ENCODE measurements around the gene SNX25. TPM values are rescaled to one million over a fixed set of nuclear protein-coding genes. Genes with fewer than 3 reads are reported as not detected.

Gene SNX25
- total RNA-seq, 1 donor from 2014 or later = 29.5 TPM

DNA sequence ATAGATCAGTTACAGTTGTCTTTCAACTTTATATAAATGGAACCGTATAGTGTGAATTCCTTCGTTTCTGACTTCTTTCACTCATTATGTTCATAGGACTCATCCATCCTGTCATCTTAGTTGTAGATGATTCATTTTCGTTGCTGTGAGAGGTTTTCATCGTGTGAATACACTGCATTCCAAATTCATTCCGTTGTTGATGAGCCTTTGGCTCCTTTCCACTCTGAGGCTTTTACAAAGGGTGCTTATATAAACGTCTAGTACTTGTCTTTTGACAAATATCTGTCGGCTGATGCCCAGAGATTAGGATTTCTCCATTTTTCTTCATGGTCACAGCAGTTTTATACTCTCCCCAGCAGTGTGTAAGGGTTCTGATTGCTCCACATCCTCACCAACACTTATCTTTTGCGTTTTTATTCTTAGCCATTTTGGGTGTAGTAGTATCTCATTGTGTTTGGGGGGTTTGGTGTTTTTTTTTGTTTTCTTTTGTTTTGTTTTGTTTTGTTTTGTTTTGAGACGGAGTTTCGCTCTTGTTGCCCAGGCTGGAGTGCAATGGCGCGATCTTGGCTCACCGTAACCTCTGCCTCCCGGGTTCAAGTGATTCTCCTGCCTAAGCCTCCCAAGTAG is 137.7 kb downstream of the SNX25 start:
- Histone ChIP-seq H3K4me2 (ENCODE audit: low read length) (peak overlapping the region; percentile 27), H3K4me3 (ENCODE audit: insufficient read depth, low read depth, low read length) (no peak overlapping the region), H3K36me3 (ENCODE audit: insufficient read depth, low read length) (peaks cover 11% of the 10 kb centered on the region), H3K4me1 (ENCODE audit: insufficient read depth, low read length) (peaks cover 12% of the 10 kb centered on the region), H3K79me2 (ENCODE audit: insufficient read depth, low read length) (no peaks in the 10 kb centered on the region), H4K20me1 (ENCODE audit: insufficient read depth, low read length) (no peaks in the 10 kb centered on the region), H3K9ac (ENCODE audit: low read length) (no peak overlapping the region), H2AFZ (ENCODE audit: low read depth, low read length) (no peak overlapping the region), H3K9me3 (ENCODE audit: insufficient read depth, low read depth, low read length) (no peaks in the 10 kb centered on the region), H3K27ac (ENCODE audit: low read depth, low read length) (peak overlapping the region; percentile 55), H3K27me3 (ENCODE audit: insufficient read depth, low read length) (no peaks in the 10 kb centered on the region)
- Mint-ChIP-seq H3K27me3 (ENCODE audit: low read depth, unreplicated experiment) (no peaks in the 10 kb centered on the region), H3K9me3 (ENCODE audit: unreplicated experiment) (no peaks in the 10 kb centered on the region), H3K4me3 (ENCODE audit: unreplicated experiment) (no peak overlapping the region), H3K36me3 (ENCODE audit: low read depth, unreplicated experiment) (peaks cover 33% of the 10 kb centered on the region), H3K27ac (ENCODE audit: unreplicated experiment) (peak overlapping the region; percentile 22), H3K4me1 (ENCODE audit: low read depth, unreplicated experiment) (peaks cover 18% of the 10 kb centered on the region)
- no peak for TF ChIP-seq EZH2 (IDR thresholded peaks at IDR 0.05; ENCODE audit: insufficient read depth, low read length)
- TF ChIP-seq, protein P1, sequence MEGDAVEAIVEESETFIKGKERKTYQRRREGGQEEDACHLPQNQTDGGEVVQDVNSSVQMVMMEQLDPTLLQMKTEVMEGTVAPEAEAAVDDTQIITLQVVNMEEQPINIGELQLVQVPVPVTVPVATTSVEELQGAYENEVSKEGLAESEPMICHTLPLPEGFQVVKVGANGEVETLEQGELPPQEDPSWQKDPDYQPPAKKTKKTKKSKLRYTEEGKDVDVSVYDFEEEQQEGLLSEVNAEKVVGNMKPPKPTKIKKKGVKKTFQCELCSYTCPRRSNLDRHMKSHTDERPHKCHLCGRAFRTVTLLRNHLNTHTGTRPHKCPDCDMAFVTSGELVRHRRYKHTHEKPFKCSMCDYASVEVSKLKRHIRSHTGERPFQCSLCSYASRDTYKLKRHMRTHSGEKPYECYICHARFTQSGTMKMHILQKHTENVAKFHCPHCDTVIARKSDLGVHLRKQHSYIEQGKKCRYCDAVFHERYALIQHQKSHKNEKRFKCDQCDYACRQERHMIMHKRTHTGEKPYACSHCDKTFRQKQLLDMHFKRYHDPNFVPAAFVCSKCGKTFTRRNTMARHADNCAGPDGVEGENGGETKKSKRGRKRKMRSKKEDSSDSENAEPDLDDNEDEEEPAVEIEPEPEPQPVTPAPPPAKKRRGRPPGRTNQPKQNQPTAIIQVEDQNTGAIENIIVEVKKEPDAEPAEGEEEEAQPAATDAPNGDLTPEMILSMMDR (IDR thresholded peaks at IDR 0.05; ENCODE audit: insufficient read depth, low read depth, low read length) = no peak
- FAIRE-seq (no peak), DNase-seq (ENCODE audit: low read depth) (peak; percentile 89)

- no peak overlapping the region for H3K9ac ChIP-seq (ENCODE audit: low read length)
- no peaks in the 10 kb centered on the region for H3K9me3 ChIP-seq (ENCODE audit: insufficient read depth, low read depth, low read length)
- peaks cover 6% of the 10 kb centered on the region for H3K36me3 ChIP-seq (ENCODE audit: insufficient read depth, low read length)
- H2AFZ ChIP-seq (ENCODE audit: low read depth, low read length) = no peak overlapping the region
- H3K79me2 ChIP-seq (ENCODE audit: insufficient read depth, low read length) = no peaks in the 10 kb centered on the region
- DNase-seq (ENCODE audit: low read depth) = no peak
- Mint-ChIP-seq H3K4me1 (ENCODE audit: low read depth, unreplicated experiment) (peaks cover 5% of the 10 kb centered on the region), H3K27me3 (ENCODE audit: low read depth, unreplicated experiment) (no peaks in the 10 kb centered on the region), H3K9me3 (ENCODE audit: unreplicated experiment) (no peaks in the 10 kb centered on the region), H3K36me3 (ENCODE audit: low read depth, unreplicated experiment) (peaks cover 39% of the 10 kb centered on the region), H3K27ac (ENCODE audit: unreplicated experiment) (no peak overlapping the region), H3K4me3 (ENCODE audit: unreplicated experiment) (no peak overlapping the region)
- no peak overlapping the region for H3K4me3 ChIP-seq (ENCODE audit: insufficient read depth, low read depth, low read length)
- no peak for FAIRE-seq
- H3K4me2 ChIP-seq (ENCODE audit: low read length) = no peak overlapping the region
- TF ChIP-seq, protein P1 (IDR thresholded peaks at IDR 0.05; ENCODE audit: insufficient read depth, low read depth, low read length) = no peak
- TF ChIP-seq EZH2 (IDR thresholded peaks at IDR 0.05; ENCODE audit: insufficient read depth, low read length) = no peak
- H3K4me1 ChIP-seq (ENCODE audit: insufficient read depth, low read length) = no peaks in the 10 kb centered on the region
- no peak overlapping the region for H3K27ac ChIP-seq (ENCODE audit: low read depth, low read length)
- no peaks in the 10 kb centered on the region for H3K27me3 ChIP-seq (ENCODE audit: insufficient read depth, low read length)
- no peaks in the 10 kb centered on the region for H4K20me1 ChIP-seq (ENCODE audit: insufficient read depth, low read length)
Observed at GRCh38 chr4:185351691-185352090, 142.3 kb downstream of the SNX25 start.

GRCh38 chr4:185352202-185352601 is 142.8 kb downstream of the SNX25 start:
- Histone ChIP-seq H2AFZ (ENCODE audit: low read depth, low read length) (no peak overlapping the region), H3K79me2 (ENCODE audit: insufficient read depth, low read length) (no peaks in the 10 kb centered on the region), H3K36me3 (ENCODE audit: insufficient read depth, low read length) (peaks cover 6% of the 10 kb centered on the region), H3K4me3 (ENCODE audit: insufficient read depth, low read depth, low read length) (no peak overlapping the region), H3K4me2 (ENCODE audit: low read length) (no peak overlapping the region), H3K9ac (ENCODE audit: low read length) (no peak overlapping the region), H3K9me3 (ENCODE audit: insufficient read depth, low read depth, low read length) (no peaks in the 10 kb centered on the region), H4K20me1 (ENCODE audit: insufficient read depth, low read length) (no peaks in the 10 kb centered on the region), H3K27ac (ENCODE audit: low read depth, low read length) (no peak overlapping the region), H3K4me1 (ENCODE audit: insufficient read depth, low read length) (no peaks in the 10 kb centered on the region), H3K27me3 (ENCODE audit: insufficient read depth, low read length) (no peaks in the 10 kb centered on the region)
- Mint-ChIP-seq H3K27me3 (ENCODE audit: low read depth, unreplicated experiment) (no peaks in the 10 kb centered on the region), H3K27ac (ENCODE audit: unreplicated experiment) (no peak overlapping the region), H3K4me1 (ENCODE audit: low read depth, unreplicated experiment) (peaks cover 5% of the 10 kb centered on the region), H3K4me3 (ENCODE audit: unreplicated experiment) (no peak overlapping the region), H3K9me3 (ENCODE audit: unreplicated experiment) (no peaks in the 10 kb centered on the region), H3K36me3 (ENCODE audit: low read depth, unreplicated experiment) (peaks cover 34% of the 10 kb centered on the region)
- DNase-seq (ENCODE audit: low read depth) (no peak), FAIRE-seq (no peak)
- TF ChIP-seq, protein P1 (IDR thresholded peaks at IDR 0.05; ENCODE audit: insufficient read depth, low read depth, low read length) = no peak
- TF ChIP-seq EZH2 (IDR thresholded peaks at IDR 0.05; ENCODE audit: insufficient read depth, low read length) = no peak
